Activated CD8-positive, alpha-beta T cell treated with anti-CD3 and anti-CD28 coated beads for 36 hours (primary cell): Measurements from ENCODE around the gene INTS15. TPM values are rescaled to one million over a fixed set of nuclear protein-coding genes. Genes with fewer than 3 reads are reported as not detected.
"Not testable (repeated sequence)": the region's sequence is repeated elsewhere in the genome, so short reads cannot be mapped to it uniquely, and the experiment has no call there.

Experiments used
- ATAC-seq: fragments of 200-7000 bp; cut with Tn5 transposase; one replicate; pipeline ENCODE4 v1.10.0; 2021; ENCODE audit warnings: mild to moderate bottlenecking, moderate library complexity
- CTCF ChIA-PET: fragments of 350-600 bp; sonication (Branson Sonifier 250); formaldehyde crosslinking; loops from one replicate; lab custom pipeline; 2021; ENCODE audit warnings: antibody characterized with exemption; lab: Charles Lee
- POLR2A ChIA-PET: fragments of 350-600 bp; sonication (Branson Sonifier 250); formaldehyde crosslinking; loops from one replicate; lab custom pipeline; 2021; ENCODE audit warnings: antibody characterized with exemption; lab: Charles Lee
- DNase-seq: peaks from one replicate; pipeline ENCODE4 v3.0.0-alpha.2; 2020
- H3K27ac Mint-ChIP-seq: one replicate; pipeline ENCODE4 v1.8.0; 2021; ENCODE audit warnings: mild to moderate bottlenecking, mixed read lengths
- H3K27me3 Mint-ChIP-seq: one replicate; pipeline ENCODE4 v1.8.0; 2021; ENCODE audit warnings: mixed read lengths
- H3K36me3 Mint-ChIP-seq: one replicate; pipeline ENCODE4 v1.8.0; 2021; ENCODE audit warnings: low read depth, mixed read lengths
- H3K4me1 Mint-ChIP-seq: one replicate; pipeline ENCODE4 v1.8.0; 2021; ENCODE audit warnings: low read depth, mixed read lengths
- H3K4me3 Mint-ChIP-seq: one replicate; pipeline ENCODE4 v1.8.0; 2021; ENCODE audit warnings: mild to moderate bottlenecking, moderate library complexity, mixed read lengths
- H3K9me3 Mint-ChIP-seq: one replicate; pipeline ENCODE4 v1.8.0; 2021; ENCODE audit warnings: mixed read lengths
- CTCF ChIP-seq: fragments of 200-600 bp; IDR thresholded peaks from one replicate; pipeline ENCODE4 v1.8.0; 2022; ENCODE audit warnings: antibody characterized with exemption, mild to moderate bottlenecking
- intact Hi-C: fragments of 100-400 bp; cut with micrococcal nuclease; formaldehyde crosslinking; loops from one replicate; pipeline ENCODE4 v1.10.0; 2022
- total RNA-seq, 2 experiments: library from RNA; stranded (reverse); gene quantifications; one replicate each; pipeline ENCODE4 v1.2.3, GENCODE V29; 2021

INTS15 gene
- total RNA-seq, 2 experiments from 2014 or later = 26.8 to 29.8 TPM

GRCh38 chr7:6577369-6578113 is 12.3 kb upstream of the INTS15 start, which contains the start of gene ZDHHC4:
Gene ZDHHC4, plus strand, starts transcription at chr7:6577454. Its CDS starts 3,108 bp downstream, at chr7:6580562.
- intact Hi-C loops = no loop called here
- no peaks in the 10 kb centered on the region for H3K27me3 Mint-ChIP-seq
- ChIA-PET POLR2A (interaction anchor here (1.2 to 4.0 kb wide), 4 partner anchors 12 to 35 kb away, joined by 4 to 18 read pairs (median 4); partner anchors contain the start of gene INTS15), CTCF (interaction anchor here (0.7 to 5.9 kb wide), 4 partner anchors 12 to 23 kb away, joined by 3 to 44 read pairs (median 4); partner anchors contain the start of gene INTS15)
- H3K9me3 Mint-ChIP-seq = no peaks in the 10 kb centered on the region
- DNase-seq (peak; percentile 93), ATAC-seq (peak; percentile 95)
- H3K4me1 Mint-ChIP-seq = peaks cover 28% of the 10 kb centered on the region
- peak within 1 kb of the TSS; percentile 89 for H3K27ac Mint-ChIP-seq
- H3K4me3 Mint-ChIP-seq = peak within 1 kb of the TSS; percentile 84
- no peak for TF ChIP-seq CTCF
- peaks cover 17% of the 10 kb centered on the region for H3K36me3 Mint-ChIP-seq

- H3K36me3 Mint-ChIP-seq = peaks cover 19% of the 10 kb centered on the region
- intact Hi-C loops = no loop called here
- ATAC-seq (no peak), DNase-seq (no peak)
- CTCF ChIA-PET = interaction anchor here (0.7 to 5.9 kb wide), 4 partner anchors 11 to 22 kb away, joined by 3 to 44 read pairs (median 4); partner anchors contain the start of gene INTS15
- H3K27me3 Mint-ChIP-seq = no peaks in the 10 kb centered on the region
- no peak for TF ChIP-seq CTCF
- peak overlapping the region; percentile 89 for H3K27ac Mint-ChIP-seq
- H3K9me3 Mint-ChIP-seq = no peaks in the 10 kb centered on the region
- peaks cover 28% of the 10 kb centered on the region for H3K4me1 Mint-ChIP-seq
- POLR2A ChIA-PET = interaction anchor here (1.2 to 4.0 kb wide), 4 partner anchors 11 to 34 kb away, joined by 4 to 18 read pairs (median 4); partner anchors contain the start of gene INTS15
- peak overlapping the region; percentile 84 for H3K4me3 Mint-ChIP-seq
These were observed 11.4 kb upstream of the INTS15 start for GRCh38 chr7:6578114-6579084.

GRCh38 chr7:6579446-6579845 is 10.4 kb upstream of the INTS15 start:
- ATAC-seq (no peak), DNase-seq (no peak)
- Mint-ChIP-seq H3K4me1 (peaks cover 28% of the 10 kb centered on the region), H3K27me3 (no peaks in the 10 kb centered on the region), H3K27ac (peak overlapping the region; percentile 17), H3K9me3 (no peaks in the 10 kb centered on the region), H3K4me3 (peak overlapping the region; percentile 6), H3K36me3 (peaks cover 19% of the 10 kb centered on the region)
- ChIA-PET CTCF (no interaction called here), POLR2A (no interaction called here)
- intact Hi-C loops = no loop called here
- TF ChIP-seq CTCF = peak; percentile 29

GRCh38 chr7:6585746-6586432 is 3.9 kb upstream of the INTS15 start:
- peaks cover 26% of the 10 kb centered on the region for H3K36me3 Mint-ChIP-seq
- H3K9me3 Mint-ChIP-seq, intact Hi-C loops, H3K27me3 Mint-ChIP-seq, DNase-seq, H3K27ac Mint-ChIP-seq, ATAC-seq, H3K4me3 Mint-ChIP-seq: not testable (repeated sequence)
- POLR2A ChIA-PET = interaction anchor here (1.4 kb wide), 1 partner anchor 10 kb away, joined by 3 read pairs; no protein-coding TSS in a partner anchor
- CTCF ChIA-PET = interaction anchor here (0.9 kb wide), 1 partner anchor 11 kb away, joined by 5 read pairs; no protein-coding TSS in a partner anchor
- peaks cover 14% of the 10 kb centered on the region for H3K4me1 Mint-ChIP-seq
